HG03575 (cell line): Measurements from ENCODE around the gene TMPRSS3.

Source experiments
- ATAC-seq: cut with Tn5 transposase; IDR thresholded peaks from one replicate; pipeline ENCODE4 v1.9.1; 2021; ENCODE audit not compliant: unreplicated experiment, insufficient number of reproducible peaks, low FRiP score; ENCODE audit errors: extremely low read depth

Gene TMPRSS3

DNA sequence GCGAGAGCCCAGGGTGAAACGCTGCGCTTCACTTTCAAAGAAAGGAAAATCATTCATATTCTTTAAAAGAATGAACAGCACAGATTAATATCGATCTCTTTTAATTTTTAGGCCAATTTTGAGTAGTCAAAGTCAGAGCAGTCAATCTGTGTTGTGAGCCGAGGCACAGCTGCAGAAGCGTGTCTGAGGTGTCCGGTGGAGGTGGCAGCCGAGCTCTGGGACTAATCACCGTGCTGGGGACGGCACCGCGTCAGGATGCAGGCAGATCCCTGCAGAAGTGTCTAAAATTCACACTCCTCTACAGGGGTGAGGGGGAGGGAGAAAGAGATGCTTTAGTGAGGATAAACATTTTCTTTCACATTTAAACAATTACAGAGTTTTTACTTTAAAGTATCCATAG lies 33.7 kb downstream of the TMPRSS3 start:
- no peak for ATAC-seq

DNA sequence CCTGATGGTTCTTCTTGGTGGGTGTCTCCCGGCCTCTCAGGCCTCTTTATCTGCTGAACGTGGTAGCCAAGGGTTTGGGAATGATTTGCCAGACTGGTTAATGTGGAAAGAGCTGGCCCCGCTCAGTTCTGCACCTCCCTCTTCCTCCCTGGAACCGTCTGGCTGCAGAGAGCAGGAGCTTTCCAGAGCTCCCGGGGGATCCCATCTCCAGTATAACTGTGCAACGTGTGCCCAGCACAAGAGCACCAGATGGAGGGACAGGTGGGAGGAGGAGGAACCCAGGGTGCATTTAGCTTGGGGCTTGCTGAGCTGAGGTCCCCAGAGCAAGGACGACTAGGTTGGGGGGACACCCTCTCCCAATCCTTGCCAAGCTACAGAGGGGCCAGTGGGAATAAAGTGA lies 34.6 kb downstream of the TMPRSS3 start:
- ATAC-seq, result no peak

DNA sequence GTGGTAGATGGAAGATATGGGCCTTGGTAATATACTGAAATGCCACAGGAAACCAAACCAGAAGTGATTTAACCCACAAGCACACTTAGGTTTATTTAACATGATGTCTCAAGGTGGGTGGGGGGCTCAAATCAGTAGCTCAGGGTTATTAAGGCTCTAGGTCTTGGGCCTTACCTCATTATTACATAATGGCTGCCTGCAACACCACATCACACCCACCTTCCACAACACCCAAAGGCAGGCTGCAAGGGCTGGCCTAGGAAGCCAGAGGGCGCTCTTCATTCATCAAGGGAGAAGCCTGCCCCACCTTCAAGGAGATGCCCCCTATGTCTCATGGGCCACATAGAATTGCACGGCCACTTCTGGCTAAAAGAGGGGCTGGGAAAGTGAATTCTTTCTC lies 35.5 kb downstream of the TMPRSS3 start:
- no peak for ATAC-seq

DNA sequence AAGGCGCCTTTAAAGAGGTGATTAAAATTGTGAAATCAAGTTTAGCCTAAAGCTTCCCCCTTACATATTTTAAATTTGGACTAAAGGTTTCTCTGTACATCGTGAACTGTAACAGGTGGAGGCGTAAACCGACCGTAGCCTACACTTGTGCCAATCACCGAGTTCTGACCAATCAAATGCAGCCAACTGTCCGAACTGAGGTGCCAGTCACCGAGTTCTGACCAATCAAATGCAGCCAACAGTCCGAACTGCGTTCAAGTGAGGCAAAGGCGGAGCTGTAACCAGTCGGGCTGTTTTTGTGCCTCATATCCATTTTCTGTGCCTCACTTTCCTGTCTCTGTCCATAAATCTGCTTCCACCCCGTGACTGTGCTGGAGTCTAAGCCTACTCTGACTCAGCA lies 36.9 kb downstream of the TMPRSS3 start:
- ATAC-seq, result no peak

DNA sequence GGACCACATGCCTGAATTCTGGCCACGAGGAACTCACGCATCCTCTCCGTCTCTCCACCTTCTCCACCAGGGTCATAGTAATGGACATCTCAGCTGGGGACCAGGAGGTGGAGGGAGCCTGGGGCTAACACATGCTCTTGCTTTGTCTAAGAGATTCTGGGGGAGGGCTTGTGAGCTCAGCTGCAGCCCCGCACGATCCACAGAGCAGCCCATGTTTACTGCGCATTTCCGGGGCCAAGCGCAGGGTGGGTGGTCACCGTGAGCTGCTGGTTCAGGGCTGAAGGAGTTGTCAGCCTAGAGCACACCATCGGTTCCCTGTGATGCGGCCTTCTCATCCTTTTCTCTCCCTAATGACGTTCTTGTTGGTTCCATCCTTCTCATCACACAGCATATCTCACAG lies 37.6 kb downstream of the TMPRSS3 start:
- ATAC-seq, result no peak

DNA sequence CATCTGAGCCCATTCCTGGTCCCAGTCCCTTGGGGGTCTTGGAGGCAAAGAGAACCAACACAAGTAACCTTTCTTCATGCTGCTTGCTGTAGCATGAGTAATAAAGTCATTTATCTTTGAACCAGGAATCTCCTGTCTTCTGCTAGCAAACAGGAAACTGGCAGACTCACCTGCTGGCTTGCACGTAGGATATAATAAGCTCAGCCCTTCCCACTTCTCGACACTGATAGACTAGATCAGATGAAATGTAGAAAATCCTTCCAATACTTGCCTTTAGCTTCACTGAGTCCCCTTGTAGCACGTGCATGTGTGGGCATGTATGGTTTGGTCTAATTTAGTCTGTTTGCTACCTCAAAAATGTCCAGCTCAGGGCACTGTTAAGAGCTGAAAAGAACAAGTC lies 38.5 kb downstream of the TMPRSS3 start:
- ATAC-seq, result no peak

DNA sequence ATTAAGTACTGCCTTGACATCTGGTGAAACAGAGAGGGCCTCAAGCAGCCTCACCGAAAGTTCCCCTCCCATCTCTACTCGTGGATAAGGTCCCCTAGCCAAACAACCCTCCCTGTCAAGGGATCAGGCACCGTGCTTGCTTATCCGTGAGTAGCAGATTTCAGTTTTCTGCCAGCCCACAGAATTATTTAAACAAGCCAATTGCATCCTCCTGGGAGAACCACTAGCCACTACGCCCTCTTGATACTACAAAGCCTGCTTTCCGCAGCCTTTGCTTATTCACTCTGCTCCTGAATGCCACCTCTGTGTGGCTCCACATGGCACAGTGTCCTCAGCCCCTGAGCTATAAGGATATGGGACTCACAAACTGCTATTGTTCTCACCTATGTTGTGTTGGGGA lies 39.2 kb downstream of the TMPRSS3 start:
- no peak for ATAC-seq

DNA sequence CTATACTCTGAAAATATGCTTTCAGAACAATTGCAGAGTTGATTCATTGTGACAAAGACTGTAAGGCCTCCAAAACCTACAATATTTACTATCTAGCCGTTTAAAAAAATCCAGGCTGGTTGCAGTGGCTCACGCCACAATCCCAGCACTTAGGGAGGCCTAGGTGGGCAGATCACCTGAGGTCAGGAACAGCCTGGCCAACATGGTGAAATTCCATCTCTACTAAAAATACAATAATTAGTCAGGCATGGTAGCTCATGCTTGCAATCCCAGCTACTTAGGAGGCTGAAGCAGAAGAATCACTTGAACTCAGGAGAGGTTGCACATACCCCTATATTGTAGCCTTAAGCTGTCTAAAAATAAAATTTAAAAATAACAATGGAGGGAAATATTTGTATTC lies 39.8 kb downstream of the TMPRSS3 start:
- no peak for ATAC-seq

DNA sequence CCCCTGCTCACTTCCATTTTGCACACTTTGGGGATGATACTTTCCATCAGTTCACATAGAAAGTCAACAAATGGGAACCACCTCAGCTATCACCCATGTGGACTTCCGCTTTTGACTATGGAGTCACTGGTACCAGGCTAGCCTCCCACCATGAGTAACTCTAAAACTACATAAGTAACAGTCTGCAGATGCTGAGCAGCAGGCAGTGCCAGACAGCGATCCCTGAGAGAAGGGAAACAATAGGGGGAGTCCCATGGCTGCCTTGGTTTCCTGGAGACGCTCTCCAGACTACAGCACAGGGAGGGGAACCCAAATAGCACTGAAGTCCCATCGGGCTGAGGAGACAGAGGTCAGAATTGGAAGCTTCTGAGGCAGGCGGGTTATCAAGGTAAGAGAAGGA lies 42.2 kb downstream of the TMPRSS3 start:
- no peak for ATAC-seq

DNA sequence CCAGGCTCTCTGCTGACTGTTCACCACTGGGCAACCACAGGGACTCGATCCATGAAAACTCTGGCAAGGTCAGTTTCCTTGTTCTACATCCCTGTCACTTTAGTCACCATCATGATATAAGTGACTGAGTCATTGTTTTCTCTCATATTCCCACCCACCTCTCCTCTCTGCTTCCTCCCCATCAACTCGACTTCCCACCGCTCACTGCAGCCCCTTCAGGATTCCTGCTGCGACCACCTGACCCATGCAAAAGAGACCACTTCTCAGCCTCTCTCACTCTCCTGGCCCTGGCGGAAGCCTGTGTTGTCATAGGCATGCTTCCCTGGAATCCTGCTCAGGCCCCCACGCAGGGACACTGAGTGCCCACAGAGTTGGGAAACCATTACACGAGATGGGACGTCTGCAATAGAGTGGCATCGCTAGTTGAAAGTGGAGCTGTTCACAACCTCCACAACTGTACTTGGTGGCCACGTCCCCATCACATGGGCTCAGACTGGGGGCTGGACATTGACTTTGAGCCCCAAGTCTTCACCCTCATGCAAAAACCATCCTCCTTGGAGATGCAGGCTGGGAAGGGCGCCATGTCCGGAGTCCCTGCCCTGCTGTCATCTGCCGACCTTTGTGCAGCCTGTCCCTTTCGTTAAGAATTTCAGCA lies 43.3 kb downstream of the TMPRSS3 start:
- ATAC-seq, result no peak

DNA sequence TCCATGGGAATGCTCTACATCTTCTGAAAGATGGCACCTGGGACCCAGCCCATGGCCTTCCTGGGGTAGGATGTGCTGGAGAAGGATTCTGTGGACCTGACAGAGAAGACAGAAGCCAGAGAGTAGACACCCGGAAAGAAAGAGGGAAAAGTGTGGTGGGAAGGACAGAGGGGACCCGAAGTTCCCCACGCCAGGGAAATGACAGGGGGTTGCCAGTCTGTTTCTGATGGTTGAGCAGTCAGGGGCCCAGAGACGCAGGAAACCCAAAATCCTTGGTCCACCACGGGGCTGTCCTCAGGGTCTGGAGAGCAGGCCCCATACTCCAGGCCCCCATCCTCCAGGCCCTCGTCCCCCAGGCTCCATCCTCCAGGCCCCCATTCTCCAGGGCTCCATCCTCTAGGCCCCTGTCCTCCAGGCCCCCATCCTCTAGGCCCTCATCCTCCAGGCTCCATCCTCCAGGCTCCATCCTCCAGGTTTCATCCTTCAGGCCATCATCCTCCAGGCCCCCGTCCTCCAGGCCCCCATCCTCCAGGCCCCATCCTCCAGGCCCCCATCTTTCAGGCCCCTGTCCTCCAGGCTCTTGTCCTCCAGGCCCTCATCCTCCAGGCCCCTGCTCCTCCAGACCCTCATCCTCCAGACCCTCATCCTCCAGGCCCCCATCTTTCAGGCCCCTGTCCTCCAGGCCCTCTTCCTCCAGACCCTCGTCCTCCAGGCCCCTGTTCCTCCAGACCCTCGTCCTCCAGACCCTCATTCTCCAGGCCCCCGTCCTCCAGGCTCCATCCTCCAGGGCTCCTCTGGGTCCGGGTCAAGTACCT lies 44.0 kb downstream of the TMPRSS3 start:
- ATAC-seq, result no peak

DNA sequence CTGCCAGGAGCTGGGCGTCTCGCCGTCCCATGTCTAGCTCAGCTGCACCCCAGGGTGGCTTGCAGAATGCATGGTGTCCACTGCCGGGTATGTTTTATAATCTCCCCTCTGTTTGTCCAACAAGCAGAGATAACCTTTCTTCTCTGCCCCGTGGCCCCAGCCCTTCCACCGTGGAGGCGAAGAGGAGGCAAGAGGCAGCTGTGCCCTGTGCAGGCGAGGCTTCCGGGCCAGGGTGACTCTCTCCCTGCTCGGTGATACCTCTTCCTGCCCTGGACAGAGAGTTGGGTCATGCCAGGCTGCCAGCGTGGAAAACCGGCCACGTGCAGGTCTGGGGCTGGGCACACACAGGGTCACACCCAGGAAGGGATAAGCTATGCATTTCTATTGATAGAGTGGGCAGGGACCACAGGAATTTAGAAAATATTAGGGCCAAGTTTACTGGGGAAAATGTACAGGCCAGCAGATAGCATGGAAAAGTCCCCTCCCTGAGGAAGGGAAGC lies 44.9 kb downstream of the TMPRSS3 start, which contains the start of gene TFF2:
TFF2 (minus strand) TSS at position 68 of the 500 bp plus-strand sequence; CDS start at position 31, 37 bp downstream.
- no peak for ATAC-seq

DNA sequence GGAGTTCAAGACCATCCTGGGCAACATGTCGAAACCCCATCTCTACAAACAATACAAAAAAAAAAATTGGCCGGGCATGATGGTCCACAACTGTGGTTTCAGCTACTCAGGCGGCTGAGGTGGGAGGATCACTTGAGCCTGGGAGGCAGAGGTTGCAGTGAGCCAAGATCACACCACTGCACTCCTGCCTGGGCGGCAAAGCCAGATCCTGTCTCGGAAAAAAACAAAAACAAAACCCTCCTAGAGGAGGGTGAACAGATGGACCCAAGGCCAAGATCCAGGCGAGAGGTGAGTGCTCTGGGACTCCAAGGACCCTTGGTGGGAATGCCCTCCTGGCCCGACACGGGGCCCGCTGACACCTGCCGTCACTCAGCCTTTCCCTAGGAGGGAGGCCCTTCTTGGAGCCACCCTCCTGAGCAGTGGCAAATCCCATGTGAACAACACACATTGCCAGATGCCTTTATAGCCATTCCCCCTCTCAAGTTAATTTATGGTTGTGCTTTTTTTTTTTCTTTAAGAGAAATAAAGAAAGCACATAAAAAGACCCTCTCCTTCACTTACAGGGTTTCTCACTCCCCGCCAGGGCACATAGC lies 45.4 kb downstream of the TMPRSS3 start:
- no peak for ATAC-seq

DNA sequence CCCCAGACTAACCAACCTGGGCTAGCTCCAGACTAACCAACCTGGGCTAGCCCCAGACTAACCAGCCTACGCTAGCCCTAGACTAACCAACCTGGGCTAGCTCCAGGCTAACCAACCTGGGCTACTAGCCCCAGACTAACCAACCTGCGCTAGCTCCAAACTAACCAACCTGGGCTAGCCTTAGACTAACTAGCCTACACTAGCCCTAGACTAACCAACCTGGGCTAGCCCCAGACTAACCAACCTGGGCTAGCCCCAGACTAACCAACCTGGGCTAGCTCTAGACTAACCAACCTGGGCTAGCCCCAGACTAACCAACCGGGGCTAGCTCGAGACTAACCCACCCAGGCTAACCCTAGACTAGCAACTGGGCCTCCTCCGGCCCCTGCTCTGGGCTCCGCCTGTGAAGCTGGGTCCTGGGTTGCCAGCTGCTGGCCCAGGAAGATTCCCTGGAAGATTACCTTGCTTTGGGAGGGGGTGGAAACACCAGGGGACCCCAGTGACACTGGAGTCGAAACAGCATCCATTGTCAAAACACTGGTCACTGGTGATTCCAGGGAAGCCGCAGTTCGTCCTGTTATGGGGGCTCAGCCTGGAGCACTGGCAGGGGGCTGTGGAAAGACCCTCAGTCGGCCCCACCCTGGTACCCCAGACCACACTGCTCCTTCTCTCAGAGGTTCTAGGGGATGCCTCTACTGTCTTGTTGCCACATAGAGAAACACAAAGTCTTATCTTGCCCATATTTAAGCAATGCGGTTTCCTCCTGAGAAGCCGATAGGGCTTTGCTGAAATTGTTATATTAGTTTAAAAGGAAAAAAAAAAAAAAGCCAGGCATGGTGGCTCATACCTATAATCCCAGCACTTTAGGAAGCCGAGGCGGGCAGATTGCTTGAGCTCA lies 46.2 kb downstream of the TMPRSS3 start:
- no peak for ATAC-seq

DNA sequence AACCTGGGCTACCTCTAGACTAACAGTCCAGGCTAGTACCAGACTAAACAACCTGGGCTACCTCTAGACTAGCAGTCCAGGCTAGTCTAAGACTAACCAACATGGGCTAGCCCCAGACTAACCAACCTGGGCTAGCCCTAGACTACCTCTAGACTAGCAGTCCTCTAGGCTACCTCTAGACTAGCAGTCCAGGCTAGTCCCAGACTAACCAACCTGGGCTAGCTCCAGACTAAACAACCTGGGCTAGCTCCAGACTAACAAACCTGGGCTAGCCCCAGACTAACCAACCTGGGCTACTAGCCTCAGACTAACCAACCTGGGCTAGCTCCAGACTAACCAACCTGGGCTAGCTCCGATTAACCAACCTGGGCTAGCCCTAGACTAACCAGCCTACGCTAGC lies 47.1 kb downstream of the TMPRSS3 start:
- no peak for ATAC-seq

DNA sequence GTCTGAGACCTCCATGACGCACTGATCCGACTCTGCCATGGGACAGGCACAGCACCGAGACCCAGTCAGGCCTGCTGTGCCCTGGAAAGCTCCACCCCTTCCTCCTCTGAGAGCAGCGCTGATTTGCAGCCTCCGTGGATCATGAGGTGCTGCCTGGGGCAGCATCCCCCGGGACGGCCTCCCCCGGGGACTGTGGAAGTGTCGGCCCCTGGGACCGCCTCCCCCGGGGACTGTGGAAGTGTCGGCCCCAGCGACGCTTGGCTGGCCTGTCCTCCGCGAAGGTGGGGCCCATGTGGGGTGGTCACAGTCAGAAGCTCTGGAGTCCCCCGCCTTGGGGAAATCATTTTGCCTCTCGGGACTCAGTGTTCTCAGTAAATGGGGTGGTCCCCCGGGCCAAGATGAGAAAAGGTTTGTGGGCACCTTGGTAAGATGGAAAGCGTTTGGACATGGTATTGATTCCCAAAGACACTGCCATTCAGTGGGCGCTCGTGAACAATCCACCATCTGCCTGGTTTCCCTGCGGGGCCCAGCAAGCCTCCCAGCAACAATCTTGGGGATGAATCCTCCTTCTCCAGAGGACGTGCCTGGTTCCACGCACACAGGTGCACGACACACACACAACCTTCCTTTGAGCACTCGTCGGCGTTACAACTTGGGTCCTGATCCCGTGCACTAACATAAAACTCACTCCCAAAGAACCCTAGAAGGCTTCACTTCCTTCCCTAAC lies 48.1 kb downstream of the TMPRSS3 start:
- ATAC-seq, result no peak

DNA sequence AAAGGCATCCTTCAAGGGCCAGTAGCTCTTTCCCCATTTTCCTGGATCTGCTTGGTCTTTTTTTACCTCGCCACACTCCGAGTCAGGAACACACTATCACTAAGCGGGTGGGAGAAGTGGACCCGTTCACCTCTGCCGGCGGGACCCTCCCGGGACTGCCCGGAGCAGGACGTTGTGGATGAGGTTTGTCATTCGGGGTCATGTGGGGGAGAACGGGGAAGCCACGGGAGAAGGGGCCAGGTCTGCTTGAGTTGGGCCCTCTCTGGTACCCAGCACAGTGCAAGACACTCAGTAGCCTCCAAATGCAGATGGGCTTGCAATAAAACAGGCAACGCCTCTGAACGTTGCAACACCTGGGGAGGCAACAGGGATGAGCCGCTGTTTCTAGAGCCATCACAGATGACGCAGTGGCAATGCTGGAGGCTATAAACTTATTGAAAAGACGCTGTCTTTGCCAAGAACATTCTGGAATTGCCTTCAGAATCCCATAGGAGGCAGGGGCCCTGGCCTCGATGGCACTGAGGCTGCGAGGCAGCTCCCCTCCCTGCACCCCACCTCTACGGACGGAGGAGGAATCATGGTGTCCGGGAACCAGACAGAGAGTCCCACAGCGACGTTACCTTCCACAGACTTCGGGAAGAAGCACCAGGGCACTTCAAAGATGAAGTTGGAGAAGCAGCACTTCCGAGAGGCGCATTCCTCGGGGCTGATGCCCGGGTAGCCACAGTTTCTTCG lies 48.8 kb downstream of the TMPRSS3 start:
- ATAC-seq, result no peak

DNA sequence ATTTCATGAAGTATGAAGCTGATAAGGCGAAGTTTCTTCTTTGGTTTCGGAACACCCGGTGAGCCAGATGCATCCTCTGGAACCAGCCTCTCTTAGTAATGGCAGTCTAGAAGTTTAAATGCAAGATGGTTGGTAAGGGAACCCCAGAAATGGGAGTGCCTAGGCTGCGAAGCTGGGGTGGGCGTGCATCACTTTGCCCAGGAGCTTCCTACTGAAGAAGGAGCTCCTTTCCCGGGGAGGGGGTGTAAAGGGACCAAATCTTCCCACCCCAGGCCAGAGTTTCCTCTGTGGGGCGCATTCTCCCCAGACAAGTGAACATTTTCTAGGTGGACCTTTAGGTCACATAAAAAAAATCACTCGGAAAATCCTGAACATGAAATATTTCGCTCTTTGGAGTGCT lies 49.4 kb downstream of the TMPRSS3 start:
- ATAC-seq, result no peak
